ENCODE measurements around the gene ARG1.
"Not testable (repeated sequence)": the region's sequence is repeated elsewhere in the genome, so short reads cannot be mapped to it uniquely, and the experiment has no call there.

Gene ARG1

DNA sequence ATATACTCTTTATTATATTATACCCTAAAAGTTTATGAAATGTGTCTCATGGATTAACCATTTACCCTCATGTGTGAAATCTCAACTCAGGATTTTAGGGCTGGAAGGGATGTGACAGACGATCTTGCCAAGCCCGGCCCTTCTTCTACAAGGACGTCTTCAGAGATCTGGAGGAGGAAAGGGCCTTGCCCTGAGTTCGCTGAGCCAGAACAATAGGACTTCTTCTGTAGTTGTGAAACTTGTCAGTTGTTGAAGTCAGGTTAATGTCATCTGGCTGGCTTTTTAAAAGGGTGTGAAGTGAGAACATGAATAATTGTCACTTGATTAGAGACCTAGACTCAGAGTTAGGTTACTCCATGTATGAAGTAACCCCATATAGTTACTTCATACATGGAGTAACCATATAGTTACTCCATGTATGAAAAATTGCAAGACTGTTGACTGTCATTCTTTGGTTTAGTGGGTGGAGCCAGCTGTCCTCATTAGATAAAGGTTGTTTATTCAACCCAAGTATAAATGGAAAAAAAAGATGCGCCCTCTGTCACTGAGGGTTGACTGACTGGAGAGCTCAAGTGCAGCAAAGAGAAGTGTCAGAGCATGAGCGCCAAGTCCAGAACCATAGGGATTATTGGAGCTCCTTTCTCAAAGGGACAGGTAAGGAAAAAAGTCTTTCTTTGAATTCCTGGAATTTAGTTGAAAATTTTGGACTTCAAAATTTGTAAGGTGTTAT, at the start of gene ARG1:
Gene ARG1, plus strand, starts transcription at position 541 of the 730 bp plus-strand sequence. Its CDS starts 57 bp downstream, at position 598.
- DNase-seq (ENCODE audit: extremely low read depth in 1 of 2, low read depth in 1 of 2): no peak

DNA sequence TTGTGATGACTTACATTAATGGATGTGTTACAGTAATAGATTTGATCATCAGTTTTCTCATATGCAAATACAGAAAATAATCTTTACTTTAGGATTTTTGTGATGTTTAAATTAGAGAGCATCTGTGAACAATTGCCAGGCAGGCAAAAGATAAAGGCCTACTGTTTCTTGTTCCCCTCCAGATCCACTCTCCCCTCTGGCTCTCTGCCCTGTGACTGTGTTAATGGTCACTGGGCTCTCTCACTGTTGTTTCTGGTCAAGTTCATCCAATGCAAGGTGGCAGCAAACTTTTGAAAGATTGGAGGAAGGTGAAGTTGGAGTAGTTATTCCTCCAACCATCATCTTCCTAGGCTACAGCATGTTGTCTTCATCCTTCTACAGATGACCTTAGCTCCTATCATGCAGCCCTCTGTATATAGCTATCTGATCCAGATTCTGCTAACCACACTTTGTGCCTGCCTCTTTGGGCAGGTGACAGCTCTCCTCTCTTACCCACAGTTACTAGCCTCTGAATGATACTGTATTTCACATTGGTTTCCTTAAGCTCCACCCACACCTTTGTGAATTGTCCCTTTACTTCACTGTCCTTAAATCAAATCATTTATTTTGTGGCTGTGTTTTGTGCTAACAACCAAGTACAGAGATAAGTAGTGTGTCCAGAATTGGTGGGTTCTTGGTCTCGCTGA, 48.9 kb upstream of the ARG1 start:
- no peak for DNase-seq (ENCODE audit: extremely low read depth in 1 of 2, low read depth in 1 of 2)

- DNase-seq (ENCODE audit: extremely low read depth in 1 of 2, low read depth in 1 of 2): no peak
Observed at GRCh38 chr6:131524695-131525336, 48.2 kb upstream of the ARG1 start.

- DNase-seq (ENCODE audit: extremely low read depth in 1 of 2, low read depth in 1 of 2): not testable (repeated sequence)
Observed at GRCh38 chr6:131530936-131531335, 42.1 kb upstream of the ARG1 start.

- DNase-seq (ENCODE audit: extremely low read depth in 1 of 2, low read depth in 1 of 2): not testable (repeated sequence)
Observed at GRCh38 chr6:131531681-131532080, 41.3 kb upstream of the ARG1 start.

DNA sequence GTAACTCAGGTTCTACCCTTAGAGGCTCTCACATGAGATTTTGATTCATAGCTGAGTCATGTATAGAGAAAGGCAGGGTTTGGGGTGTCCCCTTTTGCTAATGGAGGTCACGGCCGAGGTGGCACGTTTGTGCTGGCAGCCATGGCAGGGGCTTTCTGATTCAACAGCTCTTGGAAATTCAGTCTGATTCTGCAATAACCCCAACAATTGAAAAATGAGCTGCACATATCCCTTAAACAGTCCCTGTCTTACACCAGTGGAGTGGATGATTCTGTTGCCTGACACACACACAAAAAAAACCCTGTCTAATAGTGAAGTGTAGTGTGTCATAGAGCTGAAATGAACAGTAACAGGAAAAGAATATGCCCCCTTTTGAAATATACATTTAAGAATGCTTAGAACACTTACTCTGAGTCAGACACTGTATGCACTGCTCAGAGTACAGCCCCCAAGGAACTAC, 40.4 kb upstream of the ARG1 start:
- DNase-seq (ENCODE audit: extremely low read depth in 1 of 2, low read depth in 1 of 2): peak; percentile 21 to 36

GRCh38 chr6:131538615-131539014, 34.4 kb upstream of the ARG1 start:
- DNase-seq (ENCODE audit: extremely low read depth in 1 of 2, low read depth in 1 of 2): not testable (repeated sequence)

- DNase-seq (ENCODE audit: extremely low read depth in 1 of 2, low read depth in 1 of 2): no peak
Observed at GRCh38 chr6:131545317-131545716, 27.7 kb upstream of the ARG1 start.

- no peak for DNase-seq (ENCODE audit: extremely low read depth in 1 of 2, low read depth in 1 of 2)
Observed at GRCh38 chr6:131547488-131547887, 25.5 kb upstream of the ARG1 start.

GRCh38 chr6:131548441-131548840, 24.6 kb upstream of the ARG1 start:
- DNase-seq (ENCODE audit: extremely low read depth in 1 of 2, low read depth in 1 of 2): no peak

- no peak for DNase-seq (ENCODE audit: extremely low read depth in 1 of 2, low read depth in 1 of 2)
Observed at GRCh38 chr6:131549811-131550210, 23.2 kb upstream of the ARG1 start.

DNA sequence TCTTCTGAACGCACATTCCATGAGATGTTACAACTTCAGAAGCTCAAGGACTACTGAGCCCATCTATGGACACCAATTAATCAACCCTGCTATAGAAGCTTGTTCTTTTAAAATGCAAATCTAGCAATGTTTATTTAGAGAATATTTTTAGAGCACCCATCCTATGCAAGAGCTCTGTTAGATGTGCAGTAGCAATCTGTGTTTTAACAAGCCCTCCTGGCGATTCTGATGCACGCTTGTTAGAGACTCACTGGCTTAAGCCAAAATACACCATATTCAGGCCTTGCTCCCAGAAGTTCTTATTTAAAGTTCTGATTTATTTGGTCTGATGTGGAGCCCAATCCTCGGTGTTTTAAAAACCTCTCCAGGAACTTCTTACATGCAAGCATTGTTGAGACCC, 21.1 kb upstream of the ARG1 start:
- no peak for DNase-seq (ENCODE audit: extremely low read depth in 1 of 2, low read depth in 1 of 2)

- no peak for DNase-seq (ENCODE audit: extremely low read depth in 1 of 2, low read depth in 1 of 2)
Observed at GRCh38 chr6:131552572-131552971, 20.5 kb upstream of the ARG1 start.

DNA sequence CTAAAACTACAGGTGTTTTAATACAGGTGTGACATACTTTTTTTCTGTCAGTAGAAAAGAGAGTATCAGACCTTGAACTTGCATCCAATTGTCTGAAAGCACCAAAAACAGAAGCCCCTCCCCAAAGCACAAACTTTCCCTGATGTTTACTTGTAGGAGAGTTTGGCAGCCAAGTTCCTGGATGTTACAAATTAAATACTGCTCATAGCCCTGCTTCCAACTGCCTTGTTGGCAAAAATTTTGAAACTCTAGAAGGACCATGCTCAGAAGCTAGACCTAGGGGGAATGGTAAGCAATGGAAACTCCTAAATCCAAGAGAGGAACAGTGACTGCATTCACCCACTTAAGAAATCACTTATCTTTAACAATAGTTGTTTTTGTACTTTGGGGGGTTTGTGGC, 17.0 kb upstream of the ARG1 start:
- no peak for DNase-seq (ENCODE audit: extremely low read depth in 1 of 2, low read depth in 1 of 2)

DNA sequence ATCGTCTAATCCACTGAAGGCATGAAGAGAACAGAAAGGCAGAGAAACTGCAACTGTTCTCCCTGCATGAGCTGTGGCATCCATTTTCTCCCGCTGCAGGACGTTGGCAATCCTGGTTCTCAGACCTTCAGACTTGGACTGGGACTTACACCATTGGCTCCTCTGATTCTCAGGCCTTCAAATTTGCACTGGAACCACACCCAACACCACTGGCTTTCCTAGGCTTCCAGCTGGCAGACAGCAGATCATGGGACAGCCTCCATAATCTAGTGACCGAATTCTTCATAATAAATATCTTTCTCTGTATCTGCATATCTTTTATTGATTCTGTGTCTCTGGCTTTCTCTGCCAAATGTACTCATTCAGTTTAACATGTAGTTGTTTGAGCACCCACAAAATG, 14.1 kb upstream of the ARG1 start:
- no peak for DNase-seq (ENCODE audit: extremely low read depth in 1 of 2, low read depth in 1 of 2)

- DNase-seq (ENCODE audit: extremely low read depth in 1 of 2, low read depth in 1 of 2): no peak
Observed at GRCh38 chr6:131561925-131562707, 10.9 kb upstream of the ARG1 start.

DNA sequence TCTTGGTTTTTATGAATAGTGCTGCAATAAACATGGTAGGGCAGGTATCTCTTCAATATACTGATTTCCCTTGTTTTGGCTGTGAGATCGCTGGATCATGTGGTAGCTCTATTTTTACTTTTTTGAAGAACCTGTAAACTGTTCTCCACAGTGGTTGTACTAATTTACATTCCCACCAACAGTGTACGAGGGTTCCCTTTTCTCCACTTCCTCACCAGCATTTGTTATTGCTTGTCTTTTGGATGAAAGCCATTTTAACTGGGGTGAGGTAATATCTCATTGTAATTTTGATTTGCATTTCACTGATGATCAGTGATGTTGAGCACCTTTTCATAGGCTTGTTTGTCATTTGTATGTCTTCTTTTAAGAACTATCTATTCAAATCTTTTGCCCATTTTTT, 8.0 kb upstream of the ARG1 start:
- DNase-seq (ENCODE audit: extremely low read depth in 1 of 2, low read depth in 1 of 2): no peak

DNA sequence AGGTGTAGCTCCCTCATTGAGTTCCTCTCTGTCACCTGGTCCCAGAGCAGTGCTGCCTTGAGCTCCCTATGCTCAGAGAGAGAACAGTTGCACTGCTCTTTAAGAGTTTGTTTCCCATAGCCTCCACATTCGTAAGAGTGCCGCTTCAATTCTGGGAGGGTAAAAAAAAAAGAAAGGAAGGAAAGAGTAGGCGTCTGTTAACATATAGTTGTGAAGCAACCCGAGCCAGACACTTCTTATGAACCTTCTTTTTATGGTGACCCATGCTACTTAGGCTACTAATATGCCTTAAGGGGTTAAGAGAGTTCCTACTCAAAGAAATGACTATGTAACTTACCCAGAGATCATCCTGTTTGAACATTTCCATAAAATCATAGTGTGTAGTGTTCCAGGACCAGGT, 4.3 kb upstream of the ARG1 start:
- no peak for DNase-seq (ENCODE audit: extremely low read depth in 1 of 2, low read depth in 1 of 2)

GRCh38 chr6:131574133-131574532, 1.1 kb downstream of the ARG1 start:
- DNase-seq (ENCODE audit: extremely low read depth in 1 of 2, low read depth in 1 of 2): no peak

DNA sequence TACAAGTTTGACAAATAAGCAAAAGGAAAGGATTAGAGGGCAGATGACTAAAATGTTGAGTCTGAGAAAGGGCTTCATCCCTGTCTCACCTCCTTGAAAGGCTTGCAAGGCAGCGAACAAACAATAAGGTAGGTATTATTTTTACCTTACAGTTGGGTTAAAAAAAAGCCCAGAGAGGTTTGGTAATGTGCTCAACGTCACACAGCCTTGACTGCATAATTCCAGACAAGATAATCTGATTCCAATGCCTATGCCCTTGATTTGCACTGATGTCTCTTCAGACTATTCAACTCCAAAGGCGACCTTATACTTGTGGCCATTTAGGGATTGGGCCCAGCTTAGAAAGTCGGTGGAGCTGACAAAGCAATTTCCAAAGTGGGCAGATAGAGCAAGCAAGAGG, 1.7 kb downstream of the ARG1 start:
- no peak for DNase-seq (ENCODE audit: extremely low read depth in 1 of 2, low read depth in 1 of 2)

DNA sequence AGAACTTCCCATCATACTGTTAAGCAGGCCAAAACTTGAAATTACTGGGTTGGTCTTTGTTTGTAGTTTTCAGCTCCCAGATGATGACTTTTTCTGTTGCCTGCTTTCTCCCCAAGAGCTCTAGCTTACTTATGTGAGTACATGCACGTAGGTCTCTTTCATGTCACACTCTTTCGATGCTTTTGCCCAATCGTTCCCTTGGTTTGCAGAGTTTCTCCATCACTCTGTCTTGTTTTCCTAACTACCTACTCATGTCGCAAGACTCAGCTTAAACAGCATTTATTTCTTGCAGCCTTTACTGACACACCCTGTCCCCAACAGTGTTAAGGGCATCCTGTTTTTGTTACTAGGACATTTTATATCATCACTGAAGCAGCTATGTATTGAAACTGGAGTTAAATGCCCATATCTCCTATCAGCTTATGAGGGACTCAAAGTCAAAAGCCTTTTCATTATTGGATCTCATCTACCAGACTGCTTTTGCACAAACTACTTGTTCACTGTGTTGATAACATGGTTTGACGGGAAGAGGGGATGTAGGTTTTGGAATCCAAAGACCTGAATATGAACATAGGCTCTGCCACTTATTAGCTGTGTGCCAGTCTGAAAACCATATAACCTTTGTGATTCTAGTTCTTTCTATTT, 2.9 kb downstream of the ARG1 start:
- DNase-seq (ENCODE audit: extremely low read depth in 1 of 2, low read depth in 1 of 2): no peak
